ENCODE measurements around the gene DLG5.

GRCh38 chr10:77787440-77787839 lies 139.1 kb downstream of the DLG5 start:
- TF ChIP-seq CTCF (IDR thresholded peaks at IDR 0.05; ENCODE audit: poor library complexity), result no peak
- no peak for TF ChIP-seq EZH2phosphoT487 (IDR thresholded peaks at IDR 0.05; ENCODE audit: low read depth, severe bottlenecking, unreplicated experiment)
